HepG2 (cell line): ENCODE results near the gene NTN4. TPM values are rescaled to one million over a fixed set of nuclear protein-coding genes. Genes with fewer than 3 reads are reported as not detected.

ENCODE experiments used
- ATAC-seq: fragments of 200-7000 bp; cut with Tn5 transposase; 3 replicates; pipeline ENCODE4 v1.9.1; 2020; ENCODE audit warnings: mild to moderate bottlenecking, moderate library complexity
- BruUV-seq: library from RNA; stranded (reverse); fragments of 400-500 nt; replicated peaks from 2 replicates; lab custom pipeline; 2021; lab: Mats Ljungman, UMichigan
- CTCF ChIA-PET: fragments of 300-600 bp; formaldehyde crosslinking; extraction: SDS; loops from one replicate; lab custom pipeline; 2021; ENCODE audit warnings: low total read pairs, inconsistent platforms, low intra/inter-chr PET ratio; lab: Yijun Ruan, JAX
- POLR2A ChIA-PET: fragments of 350-600 bp; sonication (Branson Sonifier 250); formaldehyde crosslinking; loops from one replicate; lab custom pipeline; 2020; ENCODE audit warnings: antibody characterized with exemption, inconsistent platforms; lab: Yijun Ruan, JAX
- DNase-seq: peaks from one replicate; pipeline ENCODE4 v3.0.0-alpha.2; 2015; ENCODE audit warnings: low spot score
- FAIRE-seq: peaks from 3 replicates; lab custom pipeline; 2011; peaks lifted over from hg19 to GRCh38; lab: Jason Lieb, UNC
- H2AFZ ChIP-seq: one replicate; pipeline ENCODE4 v1.6.1; 2011; ENCODE audit warnings: low read length, inconsistent platforms
- H3K27ac ChIP-seq: fragments of 300-600 bp; 3 replicates; pipeline ENCODE4 v1.8.0; 2011; ENCODE audit warnings: mixed run types, mild to moderate bottlenecking, mixed read lengths, low read length, inconsistent platforms; ENCODE audit not compliant: insufficient read depth; ENCODE audit errors: extremely low read length
- H3K27me3 ChIP-seq, 2 experiments: fragments of 200-600 bp in 1 of 2; 2 replicates in 1 of 2; 3 replicates in 1 of 2; pipeline versions ENCODE4 v1.6.0 to v1.8.0; 2011; ENCODE audit warnings: low read length in 2 of 2, mild to moderate bottlenecking in 2 of 2, moderate library complexity in 2 of 2, inconsistent platforms in 1 of 2; ENCODE audit not compliant: insufficient read depth in 2 of 2, control insufficient read depth in 1 of 2
- H3K36me3 ChIP-seq, 2 experiments: fragments of 200-600 bp in 1 of 2; replicated peaks in 1 of 2; 2 replicates in 1 of 2; 3 replicates in 1 of 2; pipeline versions ENCODE4 v1.5.1 to v1.8.0; 2011; ENCODE audit warnings: low read length in 2 of 2, inconsistent platforms in 1 of 2; ENCODE audit not compliant: insufficient read depth in 2 of 2, control insufficient read depth in 1 of 2
- H3K4me1 ChIP-seq: 2 replicates; pipeline ENCODE4 v1.5.1; 2012; ENCODE audit warnings: low read length, inconsistent platforms; ENCODE audit not compliant: insufficient read depth
- H3K4me2 ChIP-seq: 2 replicates; pipeline ENCODE4 v1.6.0; 2011; ENCODE audit warnings: low read depth, low read length, inconsistent platforms
- H3K4me3 ChIP-seq, 3 experiments: fragments of 200-600 bp in 1 of 3; sonication (generic), shearing (Covaris generic) in 1 of 3; replicated peaks in 1 of 3; 2 replicates each; pipeline ENCODE4 v1.5.1; 2011 to 2016; ENCODE audit warnings: low read length in 3 of 3, inconsistent platforms in 2 of 3, low read depth in 2 of 3, mild to moderate bottlenecking in 2 of 3, control low read depth in 1 of 3, mixed read lengths in 1 of 3; ENCODE audit not compliant: insufficient read depth in 1 of 3
- H3K79me2 ChIP-seq: one replicate; pipeline ENCODE4 v1.6.1; 2011; ENCODE audit warnings: low read length, inconsistent platforms; ENCODE audit not compliant: insufficient read depth
- H3K9ac ChIP-seq: 2 replicates; pipeline ENCODE4 v1.6.0; 2011; ENCODE audit warnings: mild to moderate bottlenecking, low read depth, low read length, inconsistent platforms; ENCODE audit not compliant: insufficient read depth
- H3K9me3 ChIP-seq: 2 replicates; pipeline ENCODE4 v1.5.1; 2012; ENCODE audit warnings: mild to moderate bottlenecking, low read length
- H4K20me1 ChIP-seq: 2 replicates; pipeline ENCODE4 v1.6.0; 2011; ENCODE audit warnings: inconsistent platforms, mild to moderate bottlenecking, low read length, moderate library complexity; ENCODE audit not compliant: insufficient read depth
- ATF2 ChIP-seq: sonication (generic); formaldehyde crosslinking; IDR thresholded peaks from 2 replicates; pipeline ENCODE4 v1.4.0; 2020; ENCODE audit warnings: missing genetic modification reagents
- MAFK ChIP-seq, 2 experiments: IDR thresholded peaks in 1 of 2; conservative IDR thresholded peaks in 1 of 2; 2 replicates each; pipeline ENCODE4 v1.6.1; 2011; ENCODE audit warnings: improper control_type of control experiment in 2 of 2, low read length in 2 of 2
- RFX5 ChIP-seq: IDR thresholded peaks from 2 replicates; pipeline ENCODE4 v1.6.1; 2011; ENCODE audit warnings: low read depth, low read length, improper control_type of control experiment
- SMAD1 ChIP-seq: sonication (generic); formaldehyde crosslinking; IDR thresholded peaks from 2 replicates; pipeline ENCODE4 v1.4.0; 2020; ENCODE audit warnings: missing genetic modification reagents, low read depth, mild to moderate bottlenecking, borderline replicate concordance
- TSC22D2 ChIP-seq: sonication (generic); formaldehyde crosslinking; IDR thresholded peaks from 2 replicates; pipeline ENCODE4 v1.5.1; 2020; ENCODE audit warnings: missing genetic modification reagents, mild to moderate bottlenecking, borderline replicate concordance
- WGBS: methylation state at CpG from one replicate; pipeline ENCODE4 v1.1.6; 2017; ENCODE audit warnings: low lambda C conversion rate; 5-methylcytosine and 5-hydroxymethylcytosine counted together
- in situ Hi-C: cut with HindIII; loops from 2 replicates; pipeline ENCODE4 v1.10.0; 2017; ENCODE audit warnings: low pct_unique_long_range_greater_than_20kb; ENCODE audit not compliant: extremely low pct_ligation_motif_present
- intact Hi-C: fragments of 100-400 bp; cut with micrococcal nuclease; formaldehyde crosslinking; loops from one replicate; pipeline ENCODE4 v1.10.0; 2022; ENCODE audit not compliant: unreplicated experiment
- polyA plus RNA-seq, 8 experiments: library from polyadenylated mRNA; depleted of rRNA in 3 of 8; stranded (reverse) in 7 of 8; unstranded in 1 of 8; fragments of >200 nt; fragmentation: Illumina TruSeq in 4 of 8; extraction: Trizol in 4 of 8; gene quantifications; 2 replicates each; pipeline versions ENCODE4 v1.2.1 to v1.2.3, GENCODE V29; 2011 to 2016; ENCODE audit warnings: low read depth in 4 of 8, missing spikeins in 1 of 8, mixed read lengths in 1 of 8; ENCODE audit not compliant: insufficient read depth in 1 of 8
- total RNA-seq, 5 experiments: library from RNA; depleted of rRNA; stranded (reverse); fragments of >200 nt; fragmentation: Illumina TruSeq; extraction: Trizol; gene quantifications; 2 replicates each; pipeline ENCODE4 v1.2.3, GENCODE V29; 2016; ENCODE audit warnings: low read depth in 1 of 5
- TF ChIP-seq, protein P1 (sequence below): sonication (generic); formaldehyde crosslinking; IDR thresholded peaks from one replicate; pipeline ENCODE4 v1.5.1; 2020; ENCODE audit warnings: mild to moderate bottlenecking, missing genetic modification reagents; ENCODE audit errors: not compliant biosample characterization

NTN4 gene
- total and polyA plus RNA-seq, 2 of the 13 experiments (the other 11 are each of a cell fraction or from before 2014, with no cell fraction given), result 7.8 to 11.5 TPM

- TF ChIP-seq, protein P1, sequence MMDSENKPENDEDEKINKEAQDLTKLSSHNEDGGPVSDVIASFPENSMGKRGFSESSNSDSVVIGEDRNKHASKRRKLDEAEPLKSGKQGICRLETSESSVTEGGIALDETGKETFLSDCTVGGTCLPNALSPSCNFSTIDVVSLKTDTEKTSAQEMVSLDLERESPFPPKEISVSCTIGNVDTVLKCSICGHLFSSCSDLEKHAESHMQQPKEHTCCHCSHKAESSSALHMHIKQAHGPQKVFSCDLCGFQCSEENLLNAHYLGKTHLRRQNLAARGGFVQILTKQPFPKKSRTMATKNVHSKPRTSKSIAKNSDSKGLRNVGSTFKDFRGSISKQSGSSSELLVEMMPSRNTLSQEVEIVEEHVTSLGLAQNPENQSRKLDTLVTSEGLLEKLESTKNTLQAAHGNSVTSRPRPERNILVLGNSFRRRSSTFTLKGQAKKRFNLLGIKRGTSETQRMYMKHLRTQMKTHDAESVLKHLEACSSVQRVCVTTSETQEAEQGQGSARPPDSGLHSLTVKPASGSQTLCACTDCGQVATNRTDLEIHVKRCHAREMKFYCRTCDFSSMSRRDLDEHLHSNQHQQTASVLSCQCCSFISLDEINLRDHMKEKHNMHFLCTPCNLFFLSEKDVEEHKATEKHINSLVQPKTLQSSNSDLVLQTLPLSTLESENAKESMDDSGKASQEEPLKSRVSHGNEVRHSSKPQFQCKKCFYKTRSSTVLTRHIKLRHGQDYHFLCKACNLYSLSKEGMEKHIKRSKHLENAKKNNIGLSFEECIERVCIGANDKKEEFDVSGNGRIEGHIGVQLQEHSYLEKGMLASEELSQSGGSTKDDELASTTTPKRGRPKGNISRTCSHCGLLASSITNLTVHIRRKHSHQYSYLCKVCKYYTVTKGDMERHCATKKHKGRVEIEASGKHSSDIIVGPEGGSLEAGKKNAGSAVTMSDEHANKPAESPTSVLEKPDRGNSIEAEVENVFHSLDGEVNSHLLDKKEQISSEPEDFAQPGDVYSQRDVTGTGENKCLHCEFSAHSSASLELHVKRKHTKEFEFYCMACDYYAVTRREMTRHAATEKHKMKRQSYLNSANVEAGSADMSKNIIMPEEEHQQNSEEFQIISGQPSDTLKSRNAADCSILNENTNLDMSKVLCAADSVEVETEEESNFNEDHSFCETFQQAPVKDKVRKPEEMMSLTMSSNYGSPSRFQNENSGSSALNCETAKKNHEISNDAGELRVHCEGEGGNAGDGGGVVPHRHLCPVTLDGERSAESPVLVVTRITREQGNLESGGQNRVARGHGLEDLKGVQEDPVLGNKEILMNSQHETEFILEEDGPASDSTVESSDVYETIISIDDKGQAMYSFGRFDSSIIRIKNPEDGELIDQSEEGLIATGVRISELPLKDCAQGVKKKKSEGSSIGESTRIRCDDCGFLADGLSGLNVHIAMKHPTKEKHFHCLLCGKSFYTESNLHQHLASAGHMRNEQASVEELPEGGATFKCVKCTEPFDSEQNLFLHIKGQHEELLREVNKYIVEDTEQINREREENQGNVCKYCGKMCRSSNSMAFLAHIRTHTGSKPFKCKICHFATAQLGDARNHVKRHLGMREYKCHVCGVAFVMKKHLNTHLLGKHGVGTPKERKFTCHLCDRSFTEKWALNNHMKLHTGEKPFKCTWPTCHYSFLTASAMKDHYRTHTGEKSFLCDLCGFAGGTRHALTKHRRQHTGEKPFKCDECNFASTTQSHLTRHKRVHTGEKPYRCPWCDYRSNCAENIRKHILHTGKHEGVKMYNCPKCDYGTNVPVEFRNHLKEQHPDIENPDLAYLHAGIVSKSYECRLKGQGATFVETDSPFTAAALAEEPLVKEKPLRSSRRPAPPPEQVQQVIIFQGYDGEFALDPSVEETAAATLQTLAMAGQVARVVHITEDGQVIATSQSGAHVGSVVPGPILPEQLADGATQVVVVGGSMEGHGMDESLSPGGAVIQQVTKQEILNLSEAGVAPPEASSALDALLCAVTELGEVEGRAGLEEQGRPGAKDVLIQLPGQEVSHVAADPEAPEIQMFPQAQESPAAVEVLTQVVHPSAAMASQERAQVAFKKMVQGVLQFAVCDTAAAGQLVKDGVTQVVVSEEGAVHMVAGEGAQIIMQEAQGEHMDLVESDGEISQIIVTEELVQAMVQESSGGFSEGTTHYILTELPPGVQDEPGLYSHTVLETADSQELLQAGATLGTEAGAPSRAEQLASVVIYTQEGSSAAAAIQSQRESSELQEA (CRISPR knock-in tag), result no peak
- no peak for TF ChIP-seq RFX5
Observed at GRCh38 chr12:95614390-95614982, 176.1 kb downstream of the NTN4 start (continued).

- ATAC-seq (no peak), FAIRE-seq (no peak), DNase-seq (no peak)
- Histone ChIP-seq H3K79me2 (no peaks in the 10 kb centered on the region), H2AFZ (no peak overlapping the region), H3K9ac (no peak overlapping the region), H4K20me1 (no peaks in the 10 kb centered on the region), H3K4me2 (no peak overlapping the region), H3K4me3 (no peak overlapping the region), H3K27ac (no peak overlapping the region), H3K36me3 (no peaks in the 10 kb centered on the region), H3K27me3 (no peaks in the 10 kb centered on the region), H3K4me1 (peaks cover 48% of the 10 kb centered on the region), H3K9me3 (no peaks in the 10 kb centered on the region)
- in situ Hi-C loops (no loop called here), intact Hi-C loops (no loop called here)
- TF ChIP-seq TSC22D2 (CRISPR knock-in tag) (no peak), MAFK (conservative IDR thresholded peaks at IDR 0.05 in 1 of 2, IDR thresholded peaks at IDR 0.05 in 1 of 2; ENCODE audit: low read length in 2 of 2) (no peak), SMAD1 (CRISPR knock-in tag) (no peak), ATF2 (CRISPR knock-in tag) (no peak)
- whole genome bisulfite sequencing, result 74% methylated on average over 7 of the region's 7 CpGs
- ChIA-PET POLR2A (no interaction called here), CTCF (no interaction called here)
- BruUV-seq, result no TSS peak
Observed at GRCh38 chr12:95613021-95613420, 177.5 kb downstream of the NTN4 start.
